Measurements from ENCODE around the gene LRRFIP2.

GRCh38 chr3:37098884-37099283 is 75.5 kb downstream of the LRRFIP2 start:
- TF ChIP-seq CTCF (conservative IDR thresholded peaks at IDR 0.05) (no peak), ZFX (IDR thresholded peaks at IDR 0.05) (no peak)

Data from C4-2B (cell line).